ENCODE data around the gene LYSMD3.

DNA sequence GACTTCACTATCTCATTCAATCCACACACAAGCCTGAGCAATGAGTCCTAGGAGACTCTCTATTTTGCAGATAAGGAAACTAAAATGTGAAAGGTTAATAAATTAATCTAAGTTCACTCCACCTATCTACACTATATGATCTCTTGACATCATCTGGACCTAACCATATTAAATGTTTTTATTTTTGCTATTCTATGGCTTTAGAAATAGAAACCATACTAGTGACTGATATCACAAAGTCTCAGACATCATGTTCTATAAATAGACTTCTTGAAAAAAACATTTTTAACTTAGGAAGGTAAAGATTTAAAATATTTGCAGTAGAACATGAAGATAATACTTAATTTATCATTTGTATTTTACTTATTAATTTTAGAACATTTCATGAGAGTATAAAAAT is 19.8 kb upstream of the LYSMD3 start:
- TF ChIP-seq, protein P1, sequence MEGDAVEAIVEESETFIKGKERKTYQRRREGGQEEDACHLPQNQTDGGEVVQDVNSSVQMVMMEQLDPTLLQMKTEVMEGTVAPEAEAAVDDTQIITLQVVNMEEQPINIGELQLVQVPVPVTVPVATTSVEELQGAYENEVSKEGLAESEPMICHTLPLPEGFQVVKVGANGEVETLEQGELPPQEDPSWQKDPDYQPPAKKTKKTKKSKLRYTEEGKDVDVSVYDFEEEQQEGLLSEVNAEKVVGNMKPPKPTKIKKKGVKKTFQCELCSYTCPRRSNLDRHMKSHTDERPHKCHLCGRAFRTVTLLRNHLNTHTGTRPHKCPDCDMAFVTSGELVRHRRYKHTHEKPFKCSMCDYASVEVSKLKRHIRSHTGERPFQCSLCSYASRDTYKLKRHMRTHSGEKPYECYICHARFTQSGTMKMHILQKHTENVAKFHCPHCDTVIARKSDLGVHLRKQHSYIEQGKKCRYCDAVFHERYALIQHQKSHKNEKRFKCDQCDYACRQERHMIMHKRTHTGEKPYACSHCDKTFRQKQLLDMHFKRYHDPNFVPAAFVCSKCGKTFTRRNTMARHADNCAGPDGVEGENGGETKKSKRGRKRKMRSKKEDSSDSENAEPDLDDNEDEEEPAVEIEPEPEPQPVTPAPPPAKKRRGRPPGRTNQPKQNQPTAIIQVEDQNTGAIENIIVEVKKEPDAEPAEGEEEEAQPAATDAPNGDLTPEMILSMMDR (IDR thresholded peaks at IDR 0.05): no peak
- no peak for TF ChIP-seq ZFX (IDR thresholded peaks at IDR 0.05; ENCODE audit: borderline replicate concordance)
